Left lung (tissue), 10 donors: ENCODE results near the gene GLIPR2. TPM values are rescaled to one million over a fixed set of nuclear protein-coding genes. Genes with fewer than 3 reads are reported as not detected.

Source experiments
- ATAC-seq: fragments of 200-7000 bp; cut with Tn5 transposase; one replicate; pipeline ENCODE4 v1.9.1; 2020; ENCODE audit warnings: moderate library complexity
- DNase-seq, 4 donors: peaks; one replicate each; pipeline ENCODE4 v3.0.0-alpha.2; 2013 to 2020
- H3K27ac ChIP-seq, 2 donors: fragments of 200-600 bp; sonication (generic) in 1 of 2; one replicate each; pipeline versions ENCODE4 v1.5.0 to v1.8.0; 2020 to 2021
- H3K27me3 ChIP-seq, 2 donors: fragments of 200-600 bp; sonication (generic) in 1 of 2; one replicate each; pipeline versions ENCODE4 v1.5.0 to v1.8.0; 2020 to 2021
- H3K36me3 ChIP-seq, 2 donors: fragments of 200-600 bp; sonication (generic) in 1 of 2; one replicate each; pipeline versions ENCODE4 v1.5.0 to v1.8.0; 2020 to 2021
- H3K4me1 ChIP-seq, 2 donors: fragments of 200-600 bp; one replicate each; pipeline ENCODE4 v1.8.0; 2021
- H3K4me3 ChIP-seq, 2 donors: fragments of 200-600 bp; sonication (generic) in 1 of 2; one replicate each; pipeline versions ENCODE4 v1.5.0 to v1.8.0; 2020 to 2021; ENCODE audit warnings: mild to moderate bottlenecking in 1 of 2
- H3K9me3 ChIP-seq, 2 donors: fragments of 200-600 bp; sonication (generic) in 1 of 2; one replicate each; pipeline versions ENCODE4 v1.5.0 to v1.8.0; 2020 to 2021
- CTCF ChIP-seq, 2 donors: fragments of 200-600 bp; sonication (generic) in 1 of 2; IDR thresholded peaks; one replicate each; pipeline versions ENCODE4 v1.5.0 to v1.8.0; 2021; ENCODE audit warnings: antibody characterized with exemption in 2 of 2
- intact Hi-C, 2 donors: fragments of 100-400 bp; cut with DNase I; formaldehyde crosslinking; loops; one replicate each; pipeline versions ENCODE4 v1.11.2 to v1.14.2; 2022
- polyA plus RNA-seq, 6 donors: library from polyadenylated mRNA; unstranded; fragments of 120-200 nt; gene quantifications; one replicate each; pipeline ENCODE4 v1.2.1, GENCODE V29; 2013; ENCODE audit not compliant: insufficient read length in 6 of 6
- total RNA-seq, 2 donors: library from RNA; stranded (reverse); fragmentation: NEBNext Ultra II Directional; extraction: Animal tissue kit (Norgen Biotek cat#: 25700); gene quantifications; one replicate each; pipeline ENCODE4 v1.2.1, GENCODE V29; 2021
- donor health status: DM: no; HTN: yes; CAD: no.
- donor health status: DM: no; HTN: no; CAD: no.

The GLIPR2 gene
- total and polyA plus RNA-seq, 8 donors, result 33.0 to 94.5 (median 35.8) TPM

- H3K4me1 ChIP-seq, result peaks cover 0 to 13% of the 10 kb centered on the region in 2 donors
- no peaks in the 10 kb centered on the region for H3K27me3 ChIP-seq
- H3K36me3 ChIP-seq, result no peaks in the 10 kb centered on the region
- no peak for TF ChIP-seq CTCF (IDR thresholded peaks at IDR 0.05)
- ATAC-seq, result peak; percentile 42
- intact Hi-C loops, result loop anchor here in 1 of 2 donors (5.0 kb wide), 1 partner anchor 65 kb away; the partner anchor contains the start of gene CCIN
- DNase-seq, result no peak
- no peak overlapping the region for H3K4me3 ChIP-seq
- peak overlapping the region in 1 of 2 donors; percentile 3 for H3K27ac ChIP-seq
- no peaks in the 10 kb centered on the region for H3K9me3 ChIP-seq
These were observed 34.4 kb upstream of the GLIPR2 start for GRCh38 chr9:36101916-36102741.

GRCh38 chr9:36102742-36103495, 33.6 kb upstream of the GLIPR2 start:
- H3K36me3 ChIP-seq, result no peaks in the 10 kb centered on the region

GRCh38 chr9:36109071-36109470, 27.5 kb upstream of the GLIPR2 start:
- TF ChIP-seq CTCF (IDR thresholded peaks at IDR 0.05), result no peak
- no peaks in the 10 kb centered on the region for H3K36me3 ChIP-seq
- DNase-seq, result no peak
- no peaks in the 10 kb centered on the region for H3K9me3 ChIP-seq
- no peak overlapping the region for H3K4me3 ChIP-seq
- H3K27ac ChIP-seq, result no peak overlapping the region
- no peak for ATAC-seq
- no peaks in the 10 kb centered on the region for H3K4me1 ChIP-seq
- intact Hi-C loops, result no loop called here
- no peaks in the 10 kb centered on the region for H3K27me3 ChIP-seq

More at GRCh38 chr9:36102742-36103495, 33.6 kb upstream of the GLIPR2 start:
- H3K4me1 ChIP-seq, result peaks cover 0 to 13% of the 10 kb centered on the region in 2 donors
- H3K27me3 ChIP-seq, result no peaks in the 10 kb centered on the region
- peak overlapping the region in 1 of 2 donors; percentile 0 for H3K27ac ChIP-seq
- no peaks in the 10 kb centered on the region for H3K9me3 ChIP-seq
- TF ChIP-seq CTCF (IDR thresholded peaks at IDR 0.05), result peak; percentile 82 to 89
- ATAC-seq, result peak; percentile 99
- intact Hi-C loops, result loop anchor here in 1 of 2 donors (5.0 kb wide), 1 partner anchor 64 kb away; the partner anchor contains the start of gene CCIN
- DNase-seq, result peak; percentile 39 to 92 (median 86)
- no peak overlapping the region for H3K4me3 ChIP-seq

GRCh38 chr9:36110434-36110833, 26.1 kb upstream of the GLIPR2 start:
- intact Hi-C loops, result no loop called here
- DNase-seq (no peak), ATAC-seq (no peak)
- H3K36me3 ChIP-seq, result no peaks in the 10 kb centered on the region
- H3K9me3 ChIP-seq, result no peaks in the 10 kb centered on the region
- no peaks in the 10 kb centered on the region for H3K4me1 ChIP-seq
- TF ChIP-seq CTCF (IDR thresholded peaks at IDR 0.05), result no peak
- no peak overlapping the region for H3K4me3 ChIP-seq
- no peaks in the 10 kb centered on the region for H3K27me3 ChIP-seq
- H3K27ac ChIP-seq, result no peak overlapping the region

GRCh38 chr9:36112516-36112915, 24.0 kb upstream of the GLIPR2 start:
- ATAC-seq (no peak), DNase-seq (no peak)
- H3K27ac ChIP-seq, result no peak overlapping the region
- TF ChIP-seq CTCF (IDR thresholded peaks at IDR 0.05), result no peak
- no peaks in the 10 kb centered on the region for H3K9me3 ChIP-seq
- intact Hi-C loops, result no loop called here
- no peaks in the 10 kb centered on the region for H3K36me3 ChIP-seq
- no peak overlapping the region for H3K4me3 ChIP-seq
- no peaks in the 10 kb centered on the region for H3K4me1 ChIP-seq
- H3K27me3 ChIP-seq, result no peaks in the 10 kb centered on the region
